Ectodermal cell (in vitro differentiated cells): Measurements from ENCODE around the gene ENTPD5.
A peak's percentile ranks its signal among the peaks of the same experiment; 100 is the strongest.
"Not testable (repeated sequence)": the region's sequence is repeated elsewhere in the genome, so short reads cannot be mapped to it uniquely, and the experiment has no call there.

Experiments used
- H3K27ac ChIP-seq: 2 replicates; pipeline ENCODE4 v1.7.0; 2013; ENCODE audit warnings: mild to moderate bottlenecking, low read depth, low read length; ENCODE audit not compliant: insufficient read depth, poor library complexity, severe bottlenecking
- H3K27me3 ChIP-seq: 2 replicates; pipeline ENCODE4 v1.7.0; 2013; ENCODE audit warnings: mild to moderate bottlenecking, low read length; ENCODE audit not compliant: insufficient read depth, control insufficient read depth, poor library complexity, severe bottlenecking
- H3K36me3 ChIP-seq: one replicate; pipeline ENCODE4 v1.7.0; 2013; ENCODE audit warnings: low read length; ENCODE audit not compliant: control insufficient read depth, insufficient read depth
- H3K4me1 ChIP-seq: one replicate; pipeline ENCODE4 v1.7.0; 2013; ENCODE audit warnings: low read length; ENCODE audit not compliant: control insufficient read depth, insufficient read depth
- H3K4me3 ChIP-seq: 2 replicates; pipeline ENCODE4 v1.7.0; 2013; ENCODE audit warnings: low read depth, low read length, control low read depth; ENCODE audit not compliant: insufficient read depth
- H3K9me3 ChIP-seq: 2 replicates; pipeline ENCODE4 v1.7.0; 2013; ENCODE audit warnings: mild to moderate bottlenecking, low read length, moderate library complexity; ENCODE audit not compliant: control insufficient read depth
- WGBS, 2 experiments: methylation state at CpG; one replicate each; pipeline ENCODE4 v1.1.7; 2013; ENCODE audit warnings: missing lambda C conversion rate in 2 of 2; 5-methylcytosine and 5-hydroxymethylcytosine counted together

Gene ENTPD5

DNA sequence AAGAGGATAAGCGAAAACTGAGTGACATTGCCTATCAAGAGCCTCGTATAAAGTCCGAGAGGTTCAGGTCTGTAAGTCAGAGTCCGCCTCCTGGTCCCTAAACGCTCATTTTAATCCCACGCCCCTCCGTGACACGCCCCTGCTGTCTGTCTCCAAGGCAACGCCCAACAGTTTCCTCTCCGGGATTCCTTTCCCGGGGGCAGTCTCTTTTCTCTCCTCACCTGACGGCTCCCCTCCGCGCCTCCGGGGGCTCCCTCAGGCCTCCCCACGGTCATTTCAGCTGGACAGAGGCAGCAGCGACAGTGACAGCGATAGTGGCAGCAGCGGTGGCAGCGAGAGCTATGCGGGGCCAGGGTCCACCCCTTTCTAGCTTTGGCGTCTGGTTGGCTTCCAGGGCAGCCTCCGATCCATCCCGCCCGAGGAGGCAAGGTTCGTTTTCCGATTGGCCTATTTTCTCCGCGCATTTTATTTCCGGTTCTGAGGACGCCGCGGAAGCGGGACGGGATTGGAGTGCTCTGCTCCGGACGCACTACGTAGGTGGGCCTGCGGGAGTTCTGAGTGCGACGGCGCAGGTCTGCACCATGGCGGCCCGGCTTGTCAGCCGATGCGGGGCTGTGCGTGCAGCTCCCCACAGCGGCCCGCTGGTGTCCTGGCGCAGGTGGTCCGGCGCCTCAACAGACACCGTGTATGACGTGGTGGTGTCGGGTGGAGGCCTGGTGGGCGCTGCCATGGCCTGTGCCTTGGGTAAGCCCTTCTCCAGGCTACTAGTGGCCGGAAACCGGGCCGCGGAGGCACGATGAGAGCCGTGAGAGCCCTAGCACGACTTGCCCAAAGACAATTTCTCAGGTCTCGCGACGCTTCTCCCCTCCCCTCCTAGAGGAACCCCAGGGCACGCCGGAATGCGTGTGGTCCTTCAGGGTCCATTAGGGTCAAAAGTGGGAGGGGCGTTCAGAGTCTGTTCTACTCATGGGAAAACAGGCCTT, 69.0 kb downstream of the ENTPD5 start, which contains the start of the genes COQ6 and FAM161B:
Gene COQ6 (plus strand): TSS at position 551 of the 983 bp plus-strand sequence. CDS start 31 bp downstream, at position 582.
Gene FAM161B (minus strand): TSS at position 343 of the 983 bp plus-strand sequence. CDS start 68 bp downstream, at position 275.
- peak within 1 kb of the TSS; percentile 98 for H3K27ac ChIP-seq
- 0 to 1% methylated on average over 70 of the region's 70 CpGs for WGBS, 2 experiments
- H3K4me3 ChIP-seq, result peak within 1 kb of the TSS; percentile 88
- no peaks in the 10 kb centered on the region for H3K36me3 ChIP-seq
- no peaks in the 10 kb centered on the region for H3K4me1 ChIP-seq
- H3K9me3 ChIP-seq, result no peaks in the 10 kb centered on the region
- no peaks in the 10 kb centered on the region for H3K27me3 ChIP-seq

DNA sequence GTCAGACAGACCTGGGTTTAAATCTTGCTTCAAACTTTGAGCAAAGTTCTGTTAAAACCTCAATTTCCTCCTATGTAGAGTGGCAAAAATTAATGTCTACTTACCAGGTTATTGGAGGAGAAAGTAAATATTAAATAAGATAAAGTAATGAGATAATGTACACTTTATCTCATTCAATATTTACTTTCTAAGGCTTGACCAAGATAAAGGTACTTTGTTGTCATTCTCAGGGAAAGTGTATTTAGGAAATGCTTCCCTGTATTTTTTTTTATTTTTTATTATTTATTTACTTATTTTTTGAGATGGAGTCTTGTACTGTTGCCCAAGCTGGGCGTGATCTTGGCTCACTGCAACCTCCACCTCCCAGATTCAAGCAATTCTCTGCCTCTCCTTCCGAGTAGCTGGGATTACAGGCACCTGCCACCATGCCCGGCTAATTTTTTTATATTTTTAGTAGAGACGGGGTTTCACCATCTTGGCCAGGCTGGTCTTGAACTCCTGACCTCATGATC, 73.9 kb downstream of the ENTPD5 start:
- Histone ChIP-seq H3K36me3 (no peaks in the 10 kb centered on the region), H3K4me3 (no peak overlapping the region), H3K27ac (no peak overlapping the region), H3K4me1 (no peaks in the 10 kb centered on the region), H3K9me3 (no peaks in the 10 kb centered on the region), H3K27me3 (no peaks in the 10 kb centered on the region)
- WGBS, 2 experiments, result 92 to 98% methylated on average over 4 of the region's 4 CpGs

DNA sequence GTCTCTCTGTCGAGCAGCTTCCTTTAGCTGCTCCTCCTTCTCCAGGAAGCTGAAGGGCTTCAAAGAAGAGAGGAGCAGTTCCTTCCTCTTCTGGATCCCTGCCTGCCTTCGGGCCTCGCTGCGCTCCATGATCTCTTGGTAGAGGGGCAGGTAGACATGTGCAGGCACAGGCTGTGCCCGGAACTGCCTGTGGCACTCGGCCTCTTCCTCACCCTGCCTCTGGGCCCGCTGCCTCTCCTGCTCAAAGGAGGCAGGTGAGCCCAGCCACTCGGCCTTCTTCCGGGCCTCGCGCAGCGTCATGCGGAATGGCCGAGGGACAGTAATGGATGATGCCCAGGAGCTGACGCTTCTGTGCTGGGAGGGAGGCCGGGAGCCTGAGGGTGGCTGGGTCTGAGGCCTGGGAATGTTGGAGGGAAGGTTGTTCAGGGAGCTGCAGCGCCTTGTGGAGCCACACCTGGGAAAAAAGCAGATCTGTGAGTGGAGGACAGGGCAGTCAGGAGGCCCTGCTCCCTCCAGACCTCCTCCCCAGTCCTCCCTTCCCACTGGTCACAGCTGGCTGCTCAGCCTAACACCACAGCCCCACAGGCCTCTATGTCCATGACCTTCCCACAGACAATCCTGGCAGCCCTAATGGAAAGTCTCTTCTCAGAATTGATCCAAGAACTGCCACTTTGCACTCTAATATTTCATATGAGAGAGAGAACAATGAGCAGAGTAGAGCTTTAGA, 74.5 kb downstream of the ENTPD5 start:
- Histone ChIP-seq H3K36me3 (no peaks in the 10 kb centered on the region), H3K4me1 (no peaks in the 10 kb centered on the region), H3K4me3 (no peak overlapping the region), H3K27me3 (no peaks in the 10 kb centered on the region), H3K27ac (no peak overlapping the region), H3K9me3 (no peaks in the 10 kb centered on the region)
- 92 to 94% methylated on average over 17 of the region's 17 CpGs for WGBS, 2 experiments

DNA sequence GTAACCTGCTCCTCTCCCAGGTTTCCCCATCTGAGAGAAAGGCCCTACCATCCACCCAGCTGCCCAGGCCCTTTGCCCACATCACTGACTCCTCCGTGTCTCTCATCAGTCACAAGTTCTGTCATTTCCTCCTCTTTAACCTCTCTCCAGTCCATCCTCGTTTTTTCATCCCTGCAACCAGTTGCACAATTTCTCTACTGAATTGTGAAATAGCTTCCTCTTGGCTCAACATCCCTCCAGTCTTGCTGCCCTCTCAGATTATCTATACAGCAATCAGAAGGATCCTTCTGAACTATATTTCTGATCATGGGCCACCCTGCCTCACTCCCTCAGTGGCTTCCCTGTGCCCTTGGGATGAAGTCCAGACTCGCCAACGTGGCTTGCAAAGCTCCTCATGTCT, 76.0 kb downstream of the ENTPD5 start:
- Histone ChIP-seq H3K27ac (no peak overlapping the region), H3K27me3 (no peaks in the 10 kb centered on the region), H3K4me3 (no peak overlapping the region), H3K9me3 (no peaks in the 10 kb centered on the region), H3K4me1 (no peaks in the 10 kb centered on the region), H3K36me3 (no peaks in the 10 kb centered on the region)
- 82% methylated on average over 4 of the region's 4 CpGs for WGBS, 2 experiments

DNA sequence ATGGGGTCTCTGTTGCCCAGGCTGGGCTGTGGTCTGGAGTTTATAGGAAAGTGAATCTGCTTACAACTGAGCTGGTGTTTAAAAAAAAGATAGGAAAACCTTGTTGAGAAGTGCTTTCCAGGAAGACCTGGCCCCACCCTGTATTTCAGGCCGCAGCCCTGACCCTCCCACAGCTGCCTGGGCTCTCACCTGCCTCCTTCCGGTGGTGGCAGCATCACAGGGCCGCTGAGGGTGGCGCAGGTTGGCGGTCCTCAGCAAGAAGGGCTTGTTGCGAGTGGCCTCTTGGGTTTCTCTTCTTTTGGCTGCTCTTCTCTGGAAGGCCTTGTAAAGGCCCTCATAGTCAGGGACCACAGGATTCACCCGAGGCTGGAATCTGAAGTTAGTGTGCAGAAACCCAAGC, 76.9 kb downstream of the ENTPD5 start:
- Histone ChIP-seq H3K27me3 (no peaks in the 10 kb centered on the region), H3K4me3 (no peak overlapping the region), H3K9me3 (no peaks in the 10 kb centered on the region), H3K4me1 (no peaks in the 10 kb centered on the region), H3K36me3 (no peaks in the 10 kb centered on the region), H3K27ac (no peak overlapping the region)
- WGBS, 2 experiments, result 92% methylated on average over 7 of the region's 7 CpGs

DNA sequence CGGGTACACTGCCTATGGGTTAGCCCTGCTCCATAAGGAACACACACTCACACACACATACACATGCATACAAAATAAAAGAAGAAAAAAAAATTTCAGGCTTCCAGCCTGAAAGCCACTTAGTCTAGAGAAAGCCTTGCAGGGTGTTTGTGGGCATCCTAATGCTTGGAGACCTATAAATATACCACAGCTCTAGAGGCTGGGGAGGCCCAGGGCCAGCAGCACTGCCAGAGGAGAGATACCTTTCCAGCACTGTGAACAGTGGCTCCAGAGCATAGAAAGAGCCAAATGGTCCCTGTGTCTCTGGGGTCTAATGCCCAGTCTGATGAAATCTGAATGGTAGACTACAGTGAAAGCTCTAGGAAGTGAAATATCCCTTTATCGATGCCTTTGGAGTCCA, 82.1 kb downstream of the ENTPD5 start:
- WGBS, 2 experiments, result 86 to 97% methylated on average over 2 of the region's 2 CpGs
- H3K9me3 ChIP-seq, result no peaks in the 10 kb centered on the region
- H3K4me3 ChIP-seq, result no peak overlapping the region
- H3K36me3 ChIP-seq, result peaks cover under 1% of the 10 kb centered on the region
- no peaks in the 10 kb centered on the region for H3K4me1 ChIP-seq
- no peak overlapping the region for H3K27ac ChIP-seq
- H3K27me3 ChIP-seq, result no peaks in the 10 kb centered on the region

DNA sequence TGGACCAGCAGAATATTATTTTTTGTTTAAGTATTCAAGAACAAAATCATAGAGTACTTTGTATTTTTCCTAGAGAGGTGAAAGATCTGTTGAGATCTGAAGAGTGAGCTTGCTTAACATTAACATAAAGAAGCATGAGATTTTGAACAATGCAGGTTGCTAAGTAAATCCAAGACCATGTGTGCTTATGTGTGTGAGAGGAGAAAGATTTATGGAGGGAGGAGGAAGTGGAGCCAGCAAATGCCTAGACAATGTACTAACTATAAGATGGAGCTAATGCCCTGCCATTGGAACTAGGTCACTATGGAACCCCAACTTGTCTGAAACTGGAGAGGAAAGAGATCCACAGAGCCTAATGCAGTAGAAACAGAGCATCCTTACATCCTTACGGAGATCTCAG, 82.5 kb downstream of the ENTPD5 start:
- peaks cover 5% of the 10 kb centered on the region for H3K36me3 ChIP-seq
- H3K27me3 ChIP-seq, result no peaks in the 10 kb centered on the region
- H3K4me1 ChIP-seq, result no peaks in the 10 kb centered on the region
- H3K9me3 ChIP-seq, result no peaks in the 10 kb centered on the region
- H3K27ac ChIP-seq, result no peak overlapping the region
- H3K4me3 ChIP-seq, result no peak overlapping the region
- 75 to 86% methylated on average over 1 of the region's 1 CpG for WGBS, 2 experiments

DNA sequence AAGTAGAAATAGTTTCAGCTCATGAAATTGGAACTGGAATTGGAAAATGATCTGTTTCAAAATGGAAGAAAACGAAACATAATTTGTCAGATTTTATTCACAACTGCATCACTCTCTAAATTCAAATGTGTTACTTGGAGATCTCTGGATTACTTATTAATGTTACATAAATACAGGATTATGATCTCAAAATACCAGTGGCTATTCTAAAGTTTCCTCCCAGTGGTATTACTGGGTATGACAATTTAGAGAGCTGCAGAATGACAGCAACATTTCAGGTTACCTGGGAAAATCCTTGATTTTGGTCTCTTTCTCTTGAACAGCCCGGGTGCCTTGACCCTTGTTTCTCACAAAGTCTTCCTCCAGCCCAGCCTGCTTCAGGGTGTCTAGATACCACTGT, 83.4 kb downstream of the ENTPD5 start:
- H3K4me1 ChIP-seq, result no peaks in the 10 kb centered on the region
- H3K4me3 ChIP-seq, result no peak overlapping the region
- H3K36me3 ChIP-seq, result peaks cover 12% of the 10 kb centered on the region
- WGBS, 2 experiments, result 87 to 89% methylated on average over 1 to 2 of the region's 2 CpGs
- no peaks in the 10 kb centered on the region for H3K27me3 ChIP-seq
- H3K9me3 ChIP-seq, result no peaks in the 10 kb centered on the region
- H3K27ac ChIP-seq, result no peak overlapping the region

DNA sequence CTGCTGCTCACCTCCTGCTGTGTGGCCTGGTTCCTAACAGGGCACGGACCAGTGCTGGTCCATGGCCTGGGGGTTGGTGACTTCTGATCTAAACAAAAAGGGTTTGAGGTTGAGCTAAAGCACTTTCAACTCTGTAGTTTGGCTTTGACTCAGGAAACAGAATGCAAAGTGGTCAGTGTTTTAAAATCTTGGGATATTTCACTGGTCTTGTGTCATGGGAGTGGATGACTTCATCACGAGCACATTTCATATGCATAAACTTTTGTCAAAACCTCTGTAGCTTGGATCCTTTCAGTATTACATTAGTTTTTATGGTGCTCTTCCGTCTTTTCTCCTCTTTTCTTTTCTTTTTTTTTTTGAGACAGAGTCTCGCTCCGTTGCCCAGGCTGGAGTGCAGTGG, 94.8 kb downstream of the ENTPD5 start:
- peaks cover 41% of the 10 kb centered on the region for H3K36me3 ChIP-seq
- 79 to 87% methylated on average over 5 of the region's 5 CpGs for WGBS, 2 experiments

DNA sequence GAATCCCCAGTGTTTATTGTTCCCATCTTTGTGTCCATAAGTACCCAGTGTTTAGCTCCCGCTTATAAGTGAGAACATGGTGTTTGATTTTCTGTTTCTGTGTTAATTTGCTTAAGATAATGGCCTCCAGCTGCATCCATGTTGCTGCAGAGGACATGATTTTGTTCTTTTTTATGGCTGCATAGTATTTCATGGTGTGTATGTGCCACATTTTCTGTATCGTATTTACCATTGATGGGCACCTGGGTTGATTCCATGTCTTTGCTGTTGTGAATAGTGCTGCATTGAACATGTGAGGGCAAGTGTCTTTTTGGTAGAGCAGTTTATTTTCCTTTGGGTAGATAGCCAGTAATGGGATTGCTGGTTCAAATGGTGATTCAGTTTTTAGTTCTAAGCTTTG, 99.6 kb downstream of the ENTPD5 start:
- H3K9me3 ChIP-seq, H3K4me3 ChIP-seq, H3K27me3 ChIP-seq, H3K27ac ChIP-seq, H3K4me1 ChIP-seq: not testable (repeated sequence)
- WGBS, 2 experiments, result 94 to 99% methylated on average over 2 of the region's 2 CpGs
- peaks cover 33% of the 10 kb centered on the region for H3K36me3 ChIP-seq

More for the DNA sequence above, 94.8 kb downstream of the ENTPD5 start:
- H3K4me1 ChIP-seq, result no peaks in the 10 kb centered on the region
- no peak overlapping the region for H3K4me3 ChIP-seq
- no peaks in the 10 kb centered on the region for H3K9me3 ChIP-seq
- no peak overlapping the region for H3K27ac ChIP-seq
- no peaks in the 10 kb centered on the region for H3K27me3 ChIP-seq
